GM12864 (cell line): ENCODE results near the gene HS2ST1.

Experiments used
- DNase-seq: peaks from one replicate; pipeline ENCODE4 v3.0.0-alpha.2; 2011; ENCODE audit warnings: low read depth
- H3K4me3 ChIP-seq: 2 replicates; pipeline ENCODE4 v1.5.1; 2011; ENCODE audit warnings: mild to moderate bottlenecking, low read depth, low read length, control low read depth
- CTCF ChIP-seq: IDR thresholded peaks from 2 replicates; pipeline ENCODE4 v1.5.1; 2011; ENCODE audit warnings: low read depth, mild to moderate bottlenecking, moderate library complexity, low read length, control low read depth, inconsistent platforms; ENCODE audit errors: missing control alignments

Gene HS2ST1

GRCh38 chr1:86924324-86924960 lies 10.0 kb downstream of the HS2ST1 start:
- no peak for TF ChIP-seq CTCF
- no peak overlapping the region for H3K4me3 ChIP-seq
- DNase-seq: no peak

GRCh38 chr1:86925742-86926141 lies 11.3 kb downstream of the HS2ST1 start:
- H3K4me3 ChIP-seq: no peak overlapping the region
- DNase-seq: no peak
- no peak for TF ChIP-seq CTCF

- no peak for TF ChIP-seq CTCF
- no peak for DNase-seq
- no peak overlapping the region for H3K4me3 ChIP-seq
Measured at GRCh38 chr1:86926883-86927282, 12.4 kb downstream of the HS2ST1 start.

- no peak for TF ChIP-seq CTCF
- DNase-seq: no peak
- no peak overlapping the region for H3K4me3 ChIP-seq
Measured at GRCh38 chr1:86928819-86929218, 14.4 kb downstream of the HS2ST1 start.

GRCh38 chr1:86933051-86933450 lies 18.6 kb downstream of the HS2ST1 start:
- DNase-seq: no peak
- no peak for TF ChIP-seq CTCF
- H3K4me3 ChIP-seq: no peak overlapping the region

- no peak overlapping the region for H3K4me3 ChIP-seq
- no peak for DNase-seq
- no peak for TF ChIP-seq CTCF
Measured at GRCh38 chr1:86933562-86934377, 19.3 kb downstream of the HS2ST1 start.

- H3K4me3 ChIP-seq: no peak overlapping the region
- no peak for TF ChIP-seq CTCF
- DNase-seq: no peak
Measured at GRCh38 chr1:86938450-86938849, 24.0 kb downstream of the HS2ST1 start.
